K562 (cell line): ENCODE data around the gene RNASEH1. TPM values are rescaled to one million over a fixed set of nuclear protein-coding genes. Genes with fewer than 3 reads are reported as not detected.
A peak's percentile ranks its signal among the peaks of the same experiment; 100 is the strongest.

ENCODE experiments used
- ATAC-seq: fragments of 200-7000 bp; cut with Tn5 transposase; 3 replicates; pipeline ENCODE4 v1.9.1; 2020; ENCODE audit warnings: moderate library complexity
- BruUV-seq: library from RNA; stranded (reverse); fragments of 400-500 nt; replicated peaks from 2 replicates; lab custom pipeline; 2021; lab: Mats Ljungman, UMichigan
- CTCF ChIA-PET: fragments of 300-600 bp; formaldehyde crosslinking; extraction: SDS; loops from one replicate; lab custom pipeline; 2021; ENCODE audit warnings: low intra/inter-chr PET ratio; lab: Yijun Ruan, JAX
- POLR2A ChIA-PET: fragments of 300-600, 350-650 bp; sonication (Branson Sonifier 250); formaldehyde crosslinking; extraction: SDS; loops from one replicate; lab custom pipeline; 2021; ENCODE audit warnings: antibody characterized with exemption, inconsistent platforms; lab: Yijun Ruan, JAX
- DNase-seq, 4 experiments: peaks; one replicate each; pipeline versions ENCODE4 v3.0.0 to v3.0.0-alpha.2; 2011 to 2018; ENCODE audit warnings: low spot score in 3 of 4, mixed read lengths in 3 of 4; ENCODE audit errors: extremely low read depth in 1 of 4
- FAIRE-seq: peaks from 2 replicates; lab custom pipeline; 2011; peaks lifted over from hg19 to GRCh38; lab: Jason Lieb, UNC
- H2AFZ ChIP-seq: 2 replicates; pipeline ENCODE4 v1.6.0; 2011; ENCODE audit warnings: low read depth, low read length, control low read depth, inconsistent platforms
- H3K27ac ChIP-seq: fragments of 200-600 bp; 3 replicates; pipeline ENCODE4 v1.8.0; 2011; ENCODE audit warnings: low read depth, mild to moderate bottlenecking, control low read depth, inconsistent platforms, low read length, moderate library complexity, mixed read lengths; ENCODE audit errors: extremely low read depth
- H3K27me3 ChIP-seq, 2 experiments: fragments of 300-600 bp in 1 of 2; 2 replicates in 1 of 2; 3 replicates in 1 of 2; pipeline versions ENCODE4 v1.6.0 to v1.8.0; 2011; ENCODE audit warnings: inconsistent platforms in 2 of 2, low read length in 2 of 2, mild to moderate bottlenecking in 1 of 2, mixed read lengths in 1 of 2, moderate library complexity in 1 of 2; ENCODE audit not compliant: control insufficient read depth in 2 of 2, insufficient read depth in 2 of 2
- H3K36me3 ChIP-seq: fragments of 300-600 bp; 3 replicates; pipeline ENCODE4 v1.8.0; 2011; ENCODE audit warnings: mild to moderate bottlenecking, low read length, inconsistent platforms; ENCODE audit not compliant: control insufficient read depth, insufficient read depth
- H3K4me1 ChIP-seq, 2 experiments: fragments of 200-600 bp in 1 of 2; replicated peaks in 1 of 2; 2 replicates in 1 of 2; 3 replicates in 1 of 2; pipeline versions ENCODE4 v1.5.1 to v1.8.0; 2011; ENCODE audit warnings: inconsistent platforms in 2 of 2, low read length in 2 of 2, mild to moderate bottlenecking in 1 of 2, mixed read lengths in 1 of 2, moderate library complexity in 1 of 2; ENCODE audit not compliant: control insufficient read depth in 2 of 2, insufficient read depth in 2 of 2
- H3K4me2 ChIP-seq: 2 replicates; pipeline ENCODE4 v1.6.1; 2011; ENCODE audit warnings: low read length, control low read depth, inconsistent platforms, mixed read lengths; ENCODE audit not compliant: insufficient read depth
- H3K4me3 ChIP-seq: fragments of 200-600 bp; sonication (generic), shearing (Covaris generic); 2 replicates; pipeline ENCODE4 v1.5.1; 2016; ENCODE audit warnings: control low read depth, inconsistent platforms
- H3K79me2 ChIP-seq: fragments of 200-600 bp; 3 replicates; pipeline ENCODE4 v1.8.0; 2011; ENCODE audit warnings: low read length, inconsistent platforms; ENCODE audit not compliant: control insufficient read depth, insufficient read depth
- H3K9ac ChIP-seq, 2 experiments: 2 replicates each; pipeline versions ENCODE4 v1.6.0 to v1.6.1; 2011; ENCODE audit warnings: low read depth in 2 of 2, low read length in 2 of 2, control low read depth in 1 of 2, inconsistent platforms in 1 of 2, mild to moderate bottlenecking in 1 of 2, mixed read lengths in 1 of 2; ENCODE audit not compliant: insufficient read depth in 1 of 2
- H3K9me1 ChIP-seq: one replicate; pipeline ENCODE4 v1.6.0; 2011; ENCODE audit warnings: inconsistent platforms, mild to moderate bottlenecking, low read length, moderate library complexity; ENCODE audit not compliant: control insufficient read depth, insufficient read depth
- H3K9me3 ChIP-seq: replicated peaks from 2 replicates; pipeline ENCODE4 v1.5.1; 2011; ENCODE audit warnings: low read depth, low read length, inconsistent platforms; ENCODE audit not compliant: control insufficient read depth, insufficient read depth
- H4K20me1 ChIP-seq: replicated peaks from 2 replicates; pipeline ENCODE4 v1.6.1; 2011; ENCODE audit warnings: low read length, inconsistent platforms, mixed read lengths; ENCODE audit not compliant: control insufficient read depth, insufficient read depth
- ETS2 ChIP-seq: IDR thresholded peaks from 2 replicates; pipeline ENCODE4 v1.6.1; 2016; ENCODE audit warnings: borderline replicate concordance, missing genetic modification characterization, mild to moderate bottlenecking, moderate library complexity, missing compliant biosample characterization; ENCODE audit not compliant: poor library complexity, severe bottlenecking
- HIVEP1 ChIP-seq: fragments of 250-450 bp; sonication (Bioruptor Pico); IDR thresholded peaks from 2 replicates; pipeline ENCODE4 v1.4.0; 2020; ENCODE audit warnings: mild to moderate bottlenecking
- WGBS: fragments of 100-300 bp; shearing (Covaris generic); methylation state at CpG from one replicate; pipeline ENCODE4 v1.1.6; 2016; ENCODE audit warnings: low coverage, mixed read lengths; ENCODE audit not compliant: insufficient coverage; ENCODE audit errors: missing lambda C conversion rate; 5-methylcytosine and 5-hydroxymethylcytosine counted together
- in situ Hi-C: fragments of 300-500 bp; cut with MboI; formaldehyde crosslinking; loops from 4 replicates; pipeline ENCODE4 v1.15.0; 2018; ENCODE audit warnings: inconsistent platforms, mixed read lengths
- intact Hi-C: fragments of 100-400 bp; cut with micrococcal nuclease; formaldehyde crosslinking; loops from 2 replicates; pipeline ENCODE4 v1.14.2; 2022
- polyA plus RNA-seq, 8 experiments: library from polyadenylated mRNA; depleted of rRNA in 4 of 8; stranded (reverse) in 5 of 8; unstranded in 3 of 8; fragments of >200 nt; fragmentation: Nextera tagmentation in 2 of 8; fragmentation: Illumina TruSeq in 1 of 8; extraction: Ambion mirVana in 2 of 8; extraction: Trizol in 1 of 8; gene quantifications; 2 replicates each; pipeline versions ENCODE4 v1.2.1 to v1.2.3, GENCODE V29; 2011 to 2014; ENCODE audit warnings: inconsistent platforms in 1 of 8, missing spikeins in 1 of 8
- total RNA-seq, 7 experiments: library from RNA; depleted of rRNA in 6 of 7; stranded (reverse); fragments of >200 nt in 6 of 7; fragmentation: Illumina TruSeq in 2 of 7; extraction: Trizol in 2 of 7; gene quantifications; 2 replicates each; pipeline versions ENCODE4 v1.2.1 to v1.2.3, GENCODE V29; 2011 to 2021; ENCODE audit warnings: low replicate concordance in 1 of 7
- TF ChIP-seq, protein P1 (sequence below), 3 experiments: fragments of 200-800 bp in 1 of 3; sonication (Bioruptor generic) in 1 of 3; sonication (generic) in 1 of 3; formaldehyde crosslinking in 1 of 3; IDR thresholded peaks; 2 replicates each; pipeline versions ENCODE4 v1.6.1 to v1.8.0; 2016 to 2022; ENCODE audit warnings: mild to moderate bottlenecking in 2 of 3, missing compliant biosample characterization in 2 of 3, missing genetic modification characterization in 2 of 3, missing genetic modification reagents in 1 of 3

Gene RNASEH1
- total and polyA plus RNA-seq, 9 of the 15 experiments (the other 6 are each of a cell fraction or from before 2014, with no cell fraction given): 25.7 to 47.5 (median 42.8) TPM

DNA sequence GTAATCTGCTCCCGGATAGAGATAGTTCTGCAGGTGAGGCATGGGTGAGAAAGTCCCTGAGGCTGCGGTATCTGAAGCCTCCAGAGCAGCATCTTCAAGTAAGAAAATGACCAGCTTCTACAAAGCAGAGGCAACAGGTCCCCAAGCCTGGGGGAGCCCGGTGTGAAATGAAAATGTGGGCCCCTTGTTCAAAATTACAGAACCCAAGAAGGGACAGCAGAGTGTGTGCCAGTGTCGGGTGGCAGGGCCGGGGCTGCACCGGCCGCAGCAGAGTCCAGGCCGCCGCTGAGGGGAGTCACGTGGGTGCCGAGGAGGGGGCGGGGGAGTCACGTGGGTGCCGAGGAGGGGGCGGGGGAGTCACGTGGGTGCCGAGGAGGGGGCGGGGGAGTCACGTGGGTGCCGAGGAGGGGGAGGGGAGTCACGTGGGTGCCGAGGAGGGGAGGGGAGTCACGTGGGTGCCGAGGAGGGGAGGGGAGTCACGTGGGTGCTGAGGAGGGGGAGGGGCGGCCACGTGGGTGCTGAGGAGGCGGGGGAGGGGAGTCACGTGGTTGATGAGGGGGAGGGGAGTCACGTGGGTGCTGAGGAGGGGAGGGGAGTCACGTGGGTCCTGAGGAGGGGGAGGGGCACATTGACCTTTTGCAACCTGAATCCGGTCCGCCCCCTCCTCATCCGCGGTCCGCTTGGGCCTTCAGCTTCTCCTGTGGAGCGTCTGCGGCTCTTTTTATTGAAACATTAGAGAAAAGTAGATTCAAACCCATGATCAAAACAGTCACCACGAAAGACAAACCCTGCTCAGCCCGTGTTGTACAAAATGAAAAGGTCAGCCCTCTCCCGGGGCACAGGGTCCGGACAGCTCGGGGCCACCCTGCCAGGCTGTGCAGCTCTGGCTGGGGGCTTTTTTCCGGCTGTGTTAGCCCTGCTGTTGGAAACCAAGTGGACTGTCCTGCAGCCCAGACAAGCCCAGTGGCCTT, 47.1 kb upstream of the RNASEH1 start (continued):
- TF ChIP-seq, protein P1, sequence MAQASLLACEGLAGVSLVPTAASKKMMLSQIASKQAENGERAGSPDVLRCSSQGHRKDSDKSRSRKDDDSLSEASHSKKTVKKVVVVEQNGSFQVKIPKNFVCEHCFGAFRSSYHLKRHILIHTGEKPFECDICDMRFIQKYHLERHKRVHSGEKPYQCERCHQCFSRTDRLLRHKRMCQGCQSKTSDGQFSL (CRISPR knock-in tag; IDR thresholded peaks at IDR 0.05): no peak
- TF ChIP-seq, protein P1 (tag; IDR thresholded peaks at IDR 0.05): peak in 1 of 2 experiments; percentile 25; a peak in 1 of 4 replicates
- peak; percentile 69; the same call in 1 of the 2 replicates for TF ChIP-seq HIVEP1 (CRISPR knock-in tag)

DNA sequence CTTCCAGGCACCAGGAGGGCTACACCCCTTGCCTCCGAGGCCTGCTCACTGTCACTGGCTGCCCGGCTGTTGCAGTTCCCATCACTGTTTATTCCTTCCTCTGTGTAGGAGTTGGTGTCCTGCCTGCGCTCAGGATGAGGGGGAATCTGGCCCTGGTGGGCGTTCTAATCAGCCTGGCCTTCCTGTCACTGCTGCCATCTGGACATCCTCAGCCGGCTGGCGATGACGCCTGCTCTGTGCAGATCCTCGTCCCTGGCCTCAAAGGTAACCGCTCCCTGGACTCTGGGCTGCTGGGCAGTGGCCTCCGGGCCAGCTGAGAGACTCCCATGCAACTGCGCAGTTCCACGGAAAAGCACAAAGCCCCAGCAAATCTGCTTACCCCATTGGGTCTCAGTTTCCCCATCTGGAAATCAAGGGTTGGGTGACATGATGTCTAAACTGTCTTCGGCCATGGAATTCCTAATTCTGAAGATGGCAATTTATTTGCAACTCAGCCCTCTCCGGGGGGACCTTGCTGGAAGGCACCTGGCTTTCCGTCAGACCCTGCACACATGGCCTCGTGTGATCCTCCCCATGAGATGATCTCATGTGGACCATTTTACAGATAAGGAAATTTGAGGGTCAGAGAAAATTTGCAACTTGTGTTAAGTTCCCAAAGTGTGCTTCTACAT, 46.2 kb upstream of the RNASEH1 start:
- Histone ChIP-seq H3K9me1 (no peaks in the 10 kb centered on the region), H4K20me1 (no peaks in the 10 kb centered on the region), H3K27ac (peak overlapping the region; percentile 82), H3K27me3 (no peaks in the 10 kb centered on the region), H3K4me1 (peaks cover 18 to 60% of the 10 kb centered on the region in 2 experiments), H3K79me2 (peaks cover 3% of the 10 kb centered on the region; the same call in 1 of the 3 replicates), H3K4me3 (no peak overlapping the region), H3K9ac (peak overlapping the region; percentile 39 to 69; a peak in 2 of 4 replicates), H2AFZ (peak overlapping the region; percentile 93; the same call in 1 of the 2 replicates), H3K9me3 (peaks cover 9% of the 10 kb centered on the region; the same call in 1 of the 2 replicates), H3K4me2 (no peak overlapping the region; the same call in 1 of the 2 replicates), H3K36me3 (no peaks in the 10 kb centered on the region)
- FAIRE-seq: peak; percentile 26
- no peak for ATAC-seq
- ChIA-PET CTCF (no interaction called here), POLR2A (no interaction called here)
- in situ Hi-C loops: no loop called here
- intact Hi-C loops: no loop called here
- WGBS: 77% methylated on average over 12 of the region's 16 CpGs
- no TSS peak for BruUV-seq
- DNase-seq: no peak
- TF ChIP-seq ETS2: no peak
